NCI-H2196 (cell line): ENCODE measurements around the gene PTMA.
"Not testable (repeated sequence)": the region's sequence is repeated elsewhere in the genome, so short reads cannot be mapped to it uniquely, and the experiment has no call there.

Experiments
- DNase-seq: peaks from one replicate; lab custom pipeline; 2025; ENCODE audit not compliant: unreplicated experiment; lab: John Stamatoyannopoulos, UW

Gene PTMA

GRCh38 chr2:231691251-231691772, 17.0 kb upstream of the PTMA start:
- no peak for DNase-seq

DNA sequence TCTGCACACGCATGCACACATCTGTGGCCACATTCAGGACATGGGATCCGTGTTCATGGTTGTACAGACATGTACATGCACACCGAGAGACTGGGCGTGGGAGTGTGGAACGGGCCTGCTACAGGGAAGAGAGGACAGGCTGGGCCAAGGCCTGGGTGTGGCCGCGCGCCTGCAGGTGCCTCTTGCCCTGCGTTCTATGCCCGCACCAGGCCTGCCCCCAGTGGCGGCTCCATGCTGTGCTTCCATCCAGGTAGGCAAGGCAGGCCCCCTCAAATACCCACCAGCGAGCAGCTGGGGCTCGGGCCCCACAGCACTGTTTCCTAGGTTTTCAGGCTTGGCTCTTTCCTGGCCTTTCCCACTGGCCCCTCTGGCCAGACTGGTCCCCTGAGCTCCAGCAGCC, 15.5 kb upstream of the PTMA start:
- DNase-seq: no peak

DNA sequence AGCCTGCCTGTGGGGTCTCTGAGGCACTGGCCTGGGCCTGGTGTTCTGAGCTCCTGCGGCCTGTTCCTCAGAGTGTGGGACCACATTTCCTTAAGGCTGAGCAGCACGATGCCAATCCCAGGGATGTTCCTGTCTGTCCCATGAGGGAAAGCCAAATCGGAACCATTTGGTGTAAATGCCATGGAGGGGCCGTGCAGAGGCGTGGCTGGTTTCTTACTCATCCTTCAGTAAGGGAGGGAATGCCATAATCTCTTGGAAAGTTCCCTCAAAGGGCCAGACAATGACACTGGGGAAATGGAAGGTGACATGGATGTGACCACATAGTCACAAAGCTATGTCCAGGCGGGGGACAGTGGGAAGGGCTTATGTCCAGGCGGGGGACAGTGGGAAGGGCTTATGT, 14.4 kb upstream of the PTMA start:
- no peak for DNase-seq

GRCh38 chr2:231696004-231696367, 12.3 kb upstream of the PTMA start:
- DNase-seq: no peak

- no peak for DNase-seq
Measured at GRCh38 chr2:231699006-231699405, 9.3 kb upstream of the PTMA start.

GRCh38 chr2:231701456-231702373, 6.6 kb upstream of the PTMA start:
- DNase-seq: peak; percentile 93

GRCh38 chr2:231704017-231704416, 4.3 kb upstream of the PTMA start:
- no peak for DNase-seq

DNA sequence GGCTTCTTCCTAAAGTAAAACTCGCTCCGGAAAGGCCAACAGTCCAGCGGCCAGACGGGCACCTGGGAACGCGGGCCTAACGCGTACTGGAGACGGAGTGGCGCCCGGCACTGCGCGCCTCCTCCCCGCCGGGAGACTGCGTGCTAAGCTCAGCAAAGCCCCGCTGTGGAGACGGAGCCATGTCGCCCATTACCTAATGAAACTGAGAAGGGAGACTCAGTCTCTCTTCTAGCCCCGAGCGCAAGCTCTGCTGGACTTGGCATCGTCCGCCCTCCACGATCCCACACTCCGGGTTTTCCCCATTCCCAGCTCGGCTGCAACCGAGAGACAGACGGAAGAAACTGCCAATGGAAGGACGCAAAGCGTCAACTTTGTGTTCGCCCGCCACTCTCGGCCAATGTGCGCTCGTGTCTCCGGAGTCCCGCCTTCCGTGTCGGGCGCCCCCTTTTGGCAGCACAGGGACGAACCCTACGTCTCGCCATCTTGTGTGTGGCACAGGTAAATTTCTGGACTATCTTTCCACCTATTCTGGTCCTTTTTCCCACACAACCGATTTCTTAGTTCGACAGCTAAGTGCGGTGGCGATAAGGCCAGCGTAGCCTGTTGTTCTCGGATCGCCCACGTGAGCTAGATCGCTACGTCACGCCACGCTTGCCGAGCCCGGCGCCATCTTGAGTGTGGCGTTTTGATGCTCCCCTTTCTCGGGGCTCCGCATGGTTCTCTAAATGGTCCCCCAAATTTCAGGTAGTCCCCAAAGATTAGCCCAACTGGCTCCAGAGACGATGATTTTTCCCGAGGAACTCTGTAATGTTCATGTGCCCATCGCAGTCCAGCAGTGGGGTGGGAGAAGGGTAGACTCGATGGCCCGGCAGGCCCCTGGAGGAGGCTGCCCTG, 1.3 kb upstream of the PTMA start:
- DNase-seq: peak; percentile 99

GRCh38 chr2:231707625-231707926, 749 bp upstream of the PTMA start:
- DNase-seq: no peak

DNA sequence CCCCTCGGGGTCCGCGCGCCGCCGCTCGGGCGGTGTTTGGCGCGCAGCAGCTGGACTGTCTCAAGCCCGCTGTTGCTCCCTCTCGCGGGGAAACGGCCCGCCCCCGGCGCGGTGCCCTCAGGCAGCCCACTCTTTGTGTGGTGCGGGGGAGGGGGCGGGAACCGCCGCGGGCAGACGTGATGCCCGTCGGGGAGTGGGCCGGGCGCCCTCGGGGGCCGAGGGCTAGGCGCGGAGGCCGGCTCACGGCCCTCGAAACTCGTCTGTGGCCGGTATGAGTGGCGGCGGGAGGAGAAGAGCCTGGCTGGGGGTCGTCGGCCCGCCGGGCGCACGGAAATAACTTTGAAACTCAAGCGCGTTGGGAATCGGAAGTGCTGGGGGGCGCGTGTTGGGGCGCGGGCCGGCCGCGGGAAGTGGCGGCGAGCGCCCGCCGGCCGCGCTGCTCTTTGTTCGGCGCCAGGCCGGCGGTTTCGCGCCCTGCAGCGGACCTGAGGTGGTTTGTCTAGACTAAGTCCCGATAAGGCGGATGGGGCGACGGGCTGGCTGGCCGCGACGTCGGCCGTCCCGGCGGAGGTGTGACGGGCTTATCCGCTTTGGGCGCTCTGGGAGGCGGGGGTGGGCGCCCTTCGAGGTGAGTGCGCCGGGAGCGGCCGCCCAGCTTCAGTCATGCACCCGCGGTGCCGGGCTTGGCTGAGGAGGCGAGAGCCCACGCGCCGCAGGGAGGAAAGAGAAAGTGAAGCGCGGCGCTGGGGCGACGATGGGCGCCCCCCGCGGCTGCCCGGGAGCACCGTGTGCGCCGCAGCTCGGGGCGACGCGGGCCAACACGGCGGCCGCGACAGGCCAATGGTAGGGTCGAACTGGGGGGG, 679 bp downstream of the PTMA start:
- DNase-seq: no peak

- no peak for DNase-seq
Measured at GRCh38 chr2:231709636-231709980, 1.3 kb downstream of the PTMA start.

GRCh38 chr2:231709981-231710798, 1.9 kb downstream of the PTMA start:
- peak; percentile 94 for DNase-seq

- DNase-seq: no peak
Measured at GRCh38 chr2:231710799-231711676, 2.7 kb downstream of the PTMA start.

DNA sequence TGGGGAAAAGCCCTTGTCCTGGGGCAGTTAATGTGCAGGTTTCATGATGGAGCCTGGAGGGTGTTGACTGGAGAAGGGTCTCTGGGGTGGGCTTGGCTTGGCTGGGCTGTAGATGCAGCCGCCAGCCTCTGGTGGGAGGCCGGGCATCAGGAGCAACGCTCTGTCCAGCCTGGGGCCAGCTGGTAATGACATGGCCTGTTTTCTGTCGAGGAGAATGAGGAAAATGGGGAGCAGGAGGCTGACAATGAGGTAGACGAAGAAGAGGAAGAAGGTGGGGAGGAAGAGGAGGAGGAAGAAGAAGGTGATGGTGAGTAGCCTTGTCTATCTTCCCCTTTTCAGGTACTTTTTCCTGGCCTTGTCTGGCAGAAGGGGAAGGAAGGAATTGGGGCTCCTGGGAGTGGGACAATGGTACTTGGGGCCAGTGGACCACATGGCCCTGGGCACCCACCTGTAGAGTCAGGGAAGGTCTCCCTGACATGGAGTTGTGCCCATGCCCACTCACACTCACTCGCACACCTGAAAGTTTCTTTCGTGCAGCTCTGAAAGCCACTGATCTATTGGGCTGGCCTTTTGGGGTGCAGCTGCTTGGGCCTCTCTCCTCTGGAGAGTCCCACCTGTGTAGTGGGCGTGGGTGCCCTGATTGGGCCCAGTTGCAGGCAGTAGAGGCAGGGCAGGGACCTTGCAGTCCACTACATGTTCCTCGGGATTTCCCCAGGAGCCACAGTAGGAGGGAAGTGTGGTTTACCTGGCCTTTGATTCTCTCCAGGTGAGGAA, 3.5 kb downstream of the PTMA start:
- DNase-seq: no peak

DNA sequence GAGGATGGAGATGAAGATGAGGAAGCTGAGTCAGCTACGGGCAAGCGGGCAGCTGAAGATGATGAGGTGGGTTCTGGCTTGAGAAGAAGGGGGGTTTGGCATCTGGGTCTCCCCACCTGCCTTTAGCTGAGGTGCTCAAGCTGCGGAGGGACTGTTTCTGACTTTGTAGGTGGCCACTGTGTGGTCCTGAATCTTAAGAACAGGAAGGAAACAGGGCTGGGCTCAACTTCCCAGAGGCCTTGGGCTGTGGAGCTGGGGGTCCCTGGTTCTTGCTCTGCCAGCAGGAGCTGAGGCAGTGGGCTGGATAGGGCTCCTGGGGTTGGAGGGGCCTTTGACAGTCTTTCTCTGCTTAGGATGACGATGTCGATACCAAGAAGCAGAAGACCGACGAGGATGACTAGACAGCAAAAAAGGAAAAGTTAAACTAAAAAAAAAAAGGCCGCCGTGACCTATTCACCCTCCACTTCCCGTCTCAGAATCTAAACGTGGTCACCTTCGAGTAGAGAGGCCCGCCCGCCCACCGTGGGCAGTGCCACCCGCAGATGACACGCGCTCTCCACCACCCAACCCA, 4.2 kb downstream of the PTMA start:
- DNase-seq: not testable (repeated sequence)

DNA sequence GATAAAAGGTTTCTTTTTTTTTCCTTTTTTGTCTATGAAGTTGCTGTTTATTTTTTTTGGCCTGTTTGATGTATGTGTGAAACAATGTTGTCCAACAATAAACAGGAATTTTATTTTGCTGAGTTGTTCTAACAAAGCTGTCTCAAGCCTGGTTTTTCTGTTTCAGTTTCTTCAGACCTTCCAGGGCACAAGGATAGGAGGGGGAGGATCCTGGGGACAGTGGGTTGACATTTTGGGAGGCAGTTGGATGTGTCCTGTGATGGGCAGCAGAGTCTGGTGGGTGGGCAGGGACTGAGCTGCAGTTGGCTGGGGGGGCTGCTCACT, 5.0 kb downstream of the PTMA start:
- DNase-seq: not testable (repeated sequence)

DNA sequence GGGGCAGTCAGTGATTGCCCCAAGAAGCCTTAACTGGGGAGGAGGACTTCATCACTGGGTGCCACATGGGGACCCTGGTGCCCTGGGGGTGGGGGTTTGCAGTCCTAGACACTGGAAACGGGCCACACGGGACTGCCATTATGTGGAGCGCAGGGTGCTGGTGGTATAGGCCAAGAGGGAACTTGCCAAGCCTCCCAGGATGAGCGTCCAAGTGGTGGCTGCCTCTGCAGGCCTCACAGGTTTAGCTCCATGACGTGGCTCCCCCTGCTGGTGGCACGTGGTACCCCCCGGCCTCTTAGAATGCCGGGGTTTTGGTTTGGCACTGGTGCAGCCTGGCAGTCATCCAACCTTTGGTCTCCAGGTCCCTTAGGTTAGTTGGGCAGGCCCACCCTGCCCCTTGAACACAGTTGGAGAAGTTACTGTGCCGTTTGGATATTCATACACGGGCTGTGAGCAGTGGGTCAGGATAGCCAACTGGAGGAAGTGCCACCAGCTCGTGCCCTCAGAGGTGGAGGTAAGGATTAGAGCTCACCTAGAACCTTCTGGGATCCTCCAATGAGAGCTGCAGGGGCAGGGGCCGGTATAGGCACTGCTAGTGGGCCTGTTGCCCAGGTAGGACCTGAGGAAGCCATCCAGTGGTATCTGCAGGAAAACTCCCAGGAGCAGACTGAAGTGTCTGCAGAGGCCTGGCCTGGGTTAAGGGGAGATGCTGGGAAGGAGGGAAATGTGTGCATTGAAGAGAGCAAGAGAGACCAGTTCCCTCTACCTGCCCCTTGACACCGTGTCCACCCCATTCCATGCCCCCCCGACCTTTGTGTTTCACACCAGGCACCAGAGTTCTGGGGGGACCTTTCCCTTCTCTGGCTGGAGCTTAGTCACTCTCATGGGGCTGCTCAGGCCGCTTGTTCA, 5.7 kb downstream of the PTMA start:
- DNase-seq: peak; percentile 96
